Ramos (cell line): ENCODE measurements around the gene ARHGEF4.

ENCODE experiments used
- in situ Hi-C: fragments of 300-500 bp; cut with MboI; formaldehyde crosslinking; loops from one replicate; pipeline ENCODE4 v1.14.3; 2022; ENCODE audit warnings: low sequenced_read_pairs; ENCODE audit not compliant: unreplicated experiment

The ARHGEF4 gene

DNA sequence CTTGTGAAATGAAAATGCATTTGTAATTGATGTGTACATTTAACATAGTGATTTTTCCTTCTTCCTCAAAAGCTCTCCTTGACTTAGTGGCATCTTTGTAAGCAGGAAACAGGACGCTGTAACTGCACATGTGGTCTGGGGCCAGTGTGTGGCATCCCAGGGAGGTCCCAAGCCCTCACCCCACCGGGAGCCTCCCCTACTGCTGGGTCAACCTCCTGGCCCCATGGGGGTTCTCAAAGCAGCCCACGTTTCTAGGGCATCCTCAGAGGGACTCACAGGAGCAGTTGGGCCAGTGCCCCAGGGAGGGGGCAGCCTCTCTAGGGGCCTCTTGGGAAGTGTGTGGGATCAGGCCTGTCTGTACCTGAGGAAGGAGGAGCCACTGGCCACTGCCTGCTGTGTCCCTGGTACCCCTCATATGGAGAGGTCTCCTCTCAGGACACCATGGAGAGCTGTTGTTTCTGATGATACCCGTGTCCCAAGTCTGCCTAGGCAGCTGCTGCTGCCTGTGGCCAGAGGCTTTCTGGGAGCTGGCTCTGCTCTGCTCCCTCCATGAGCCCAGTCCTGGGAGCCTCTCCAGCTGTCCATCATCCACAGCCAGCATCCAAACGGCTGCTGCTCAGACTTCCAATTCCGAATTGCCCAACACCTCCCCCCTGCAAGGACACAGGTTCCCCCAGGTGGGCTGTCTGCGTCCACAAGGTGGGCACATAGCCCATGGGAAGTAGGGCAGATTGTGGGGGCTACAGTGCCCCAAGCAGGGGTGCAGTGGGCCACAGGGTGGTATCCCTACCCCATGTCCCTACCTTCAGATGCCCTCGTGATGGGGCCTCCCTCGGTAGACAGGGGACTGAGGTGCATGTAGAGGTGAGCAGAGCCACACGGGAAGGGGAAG, 13.4 kb downstream of the ARHGEF4 start:
- in situ Hi-C loops = no loop called here

GRCh38 chr2:130850788-130851623, 14.3 kb downstream of the ARHGEF4 start:
- in situ Hi-C loops = no loop called here

GRCh38 chr2:130851624-130852382, 15.1 kb downstream of the ARHGEF4 start:
- in situ Hi-C loops = no loop called here

DNA sequence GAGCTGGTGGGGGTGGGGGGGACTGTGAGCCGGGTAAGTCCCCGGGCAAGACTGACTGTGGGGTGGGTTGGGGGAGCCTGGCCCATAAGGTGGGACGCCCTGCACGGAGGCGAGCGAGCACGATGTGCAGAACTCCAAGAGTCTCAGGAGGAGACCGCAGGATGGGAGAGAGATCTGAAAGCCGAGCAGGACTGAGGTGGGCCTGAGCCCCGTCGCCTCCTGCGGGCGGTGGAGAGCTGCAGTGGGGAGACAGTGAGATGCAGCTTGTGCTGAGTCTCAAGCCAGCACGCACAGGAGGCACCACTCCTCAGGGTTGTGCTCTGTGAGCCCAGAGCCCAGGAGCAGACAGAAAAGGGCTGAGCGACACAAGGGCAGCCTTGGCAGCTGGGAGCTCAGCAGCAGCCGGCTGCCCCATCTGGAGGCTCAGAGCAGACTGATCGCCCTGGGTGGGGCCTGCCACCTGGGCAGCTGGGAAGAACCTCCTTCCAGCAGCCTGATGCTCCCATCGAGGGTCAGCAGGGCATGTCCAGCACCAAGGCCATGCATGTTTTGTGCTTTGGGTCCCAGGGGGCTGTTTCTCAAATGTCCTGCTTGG, 15.9 kb downstream of the ARHGEF4 start:
- in situ Hi-C loops = no loop called here

- in situ Hi-C loops = no loop called here
Observed at GRCh38 chr2:130853391-130853790, 16.7 kb downstream of the ARHGEF4 start.

GRCh38 chr2:130854301-130854700, 17.6 kb downstream of the ARHGEF4 start:
- in situ Hi-C loops = no loop called here

DNA sequence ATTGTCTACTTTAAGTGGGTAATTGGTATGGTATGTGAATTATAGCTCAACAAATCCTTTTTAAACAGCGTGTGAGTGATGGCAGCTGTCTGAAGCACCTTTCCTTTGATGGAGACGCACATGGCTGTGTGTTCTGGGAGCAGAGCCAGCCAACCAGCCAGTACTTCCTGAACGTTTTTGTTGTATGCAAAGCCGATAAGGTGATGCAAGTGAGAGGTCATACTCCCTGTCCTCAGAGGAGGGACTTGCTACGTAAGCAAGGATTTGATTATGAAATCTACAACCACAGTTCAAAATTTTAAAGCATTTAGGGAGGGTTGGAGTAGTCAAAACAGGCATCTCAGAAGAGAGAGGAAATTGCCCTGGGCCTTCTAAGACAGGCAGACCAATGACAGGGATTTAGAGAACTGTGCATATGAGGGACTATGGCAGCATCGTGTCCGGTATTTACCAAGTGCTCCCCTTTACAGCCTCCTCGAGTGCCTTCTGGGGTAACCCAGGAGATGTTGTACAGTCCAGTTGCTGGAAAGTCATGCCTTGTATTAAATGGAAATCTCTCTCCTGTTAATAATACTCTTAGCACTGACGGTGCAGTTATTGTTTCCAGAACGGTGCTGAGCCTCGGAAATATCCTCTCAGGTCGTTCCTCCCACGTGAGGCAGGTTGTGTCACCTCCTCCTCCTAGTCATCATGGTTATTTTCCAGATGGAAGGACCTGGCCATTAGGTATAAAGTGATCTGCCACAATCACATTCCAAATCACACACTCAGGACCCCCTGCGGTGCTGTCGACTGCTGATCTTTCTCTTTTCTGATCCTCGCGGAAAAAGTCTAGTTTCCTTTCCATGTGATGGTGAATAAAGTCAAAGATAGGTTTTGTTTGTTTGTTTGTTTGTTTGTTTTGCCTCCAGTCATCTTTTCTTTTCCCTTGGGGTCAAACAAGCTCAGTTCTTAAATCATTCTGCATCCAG, 28.4 kb downstream of the ARHGEF4 start:
- in situ Hi-C loops = no loop called here

DNA sequence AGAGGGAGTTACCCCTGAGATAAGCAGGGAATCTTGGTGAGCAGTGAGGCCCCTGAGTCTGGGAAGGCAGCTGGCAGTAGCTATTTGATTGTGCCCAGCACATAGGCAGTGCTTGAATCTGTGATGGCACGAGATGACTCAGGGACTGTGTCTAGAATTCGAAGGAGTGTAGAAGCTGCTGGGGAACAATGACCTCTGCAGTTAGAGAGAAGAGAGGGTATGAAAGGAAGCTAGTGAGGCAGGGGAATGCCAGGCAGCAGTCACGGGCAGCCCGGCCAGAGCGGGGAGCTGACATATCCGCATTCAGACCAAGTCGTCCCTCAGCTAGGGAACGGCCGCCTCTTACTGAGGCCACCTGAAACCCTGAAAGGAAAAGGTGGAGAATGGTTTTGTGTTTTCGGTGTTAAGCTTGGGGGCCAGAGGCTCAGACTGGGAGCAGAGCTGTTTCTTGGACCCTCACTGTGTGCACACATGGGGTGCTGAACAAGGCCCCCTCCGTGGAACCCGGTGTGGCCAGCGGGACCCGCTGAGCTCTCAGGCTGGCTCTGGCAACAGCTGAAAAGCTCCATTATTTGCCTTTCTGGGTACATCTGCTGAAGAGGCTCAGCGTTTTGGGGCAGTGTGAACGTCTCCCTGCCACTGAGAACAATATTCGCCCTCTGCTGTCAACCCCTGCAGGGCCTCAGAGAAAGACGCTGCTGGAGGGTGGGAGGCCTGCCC, 32.9 kb downstream of the ARHGEF4 start:
- in situ Hi-C loops = no loop called here

- in situ Hi-C loops = no loop called here
Observed at GRCh38 chr2:130870161-130870485, 33.4 kb downstream of the ARHGEF4 start.

DNA sequence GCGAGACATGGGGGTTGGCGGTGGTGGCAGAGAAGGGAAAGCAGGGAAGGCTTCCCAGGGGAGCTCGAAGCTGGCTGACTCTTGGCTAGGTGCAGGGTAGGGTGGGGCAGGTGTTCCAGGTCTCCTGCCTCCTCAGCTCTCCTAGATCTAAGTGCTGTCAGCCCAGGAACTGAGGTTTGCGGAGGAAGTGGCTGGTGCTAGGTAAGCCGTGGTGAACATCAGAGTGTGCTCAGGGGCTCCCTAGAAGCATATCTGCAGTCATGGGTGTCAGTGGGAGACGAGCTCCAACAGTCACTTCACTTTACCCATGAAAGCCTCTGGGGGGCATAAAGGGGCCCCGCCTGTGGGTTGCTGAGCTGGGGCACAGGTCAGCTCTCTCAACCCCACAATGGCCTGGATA, 34.1 kb downstream of the ARHGEF4 start:
- in situ Hi-C loops = no loop called here

GRCh38 chr2:130871843-130872740, 35.4 kb downstream of the ARHGEF4 start:
- in situ Hi-C loops = no loop called here

GRCh38 chr2:130872741-130873125, 36.0 kb downstream of the ARHGEF4 start:
- in situ Hi-C loops = no loop called here

DNA sequence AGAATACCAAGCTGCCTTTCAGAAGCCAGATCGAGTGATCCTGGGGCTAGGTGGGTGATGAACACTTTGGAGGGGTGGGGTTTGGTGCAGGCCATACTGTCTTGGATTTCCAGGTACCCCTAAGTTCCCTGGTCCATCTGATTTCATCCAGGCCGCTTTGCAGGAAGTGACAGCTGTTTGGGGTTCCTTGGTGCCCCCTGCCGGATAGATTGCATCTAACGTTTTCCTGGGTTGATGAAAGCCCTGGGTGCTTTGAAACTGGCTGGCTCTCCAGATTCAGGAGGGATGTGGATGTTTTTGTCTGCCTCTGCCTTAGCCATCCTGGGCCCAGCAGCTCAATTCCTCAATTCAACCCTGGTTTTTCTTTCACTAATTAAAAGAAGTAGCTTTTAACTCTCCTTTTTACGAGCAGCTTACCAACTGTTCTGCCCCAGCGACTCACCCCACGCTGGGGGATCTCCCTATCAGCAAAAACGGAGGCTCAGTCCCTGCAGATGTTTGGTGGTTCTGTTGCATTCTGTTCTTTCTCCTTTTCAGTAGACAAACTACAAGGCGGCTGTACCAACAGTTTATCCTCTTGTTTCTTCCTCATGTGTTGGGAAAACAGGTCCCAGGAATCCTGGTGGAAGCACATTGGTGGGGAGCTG, 37.1 kb downstream of the ARHGEF4 start:
- in situ Hi-C loops = no loop called here

DNA sequence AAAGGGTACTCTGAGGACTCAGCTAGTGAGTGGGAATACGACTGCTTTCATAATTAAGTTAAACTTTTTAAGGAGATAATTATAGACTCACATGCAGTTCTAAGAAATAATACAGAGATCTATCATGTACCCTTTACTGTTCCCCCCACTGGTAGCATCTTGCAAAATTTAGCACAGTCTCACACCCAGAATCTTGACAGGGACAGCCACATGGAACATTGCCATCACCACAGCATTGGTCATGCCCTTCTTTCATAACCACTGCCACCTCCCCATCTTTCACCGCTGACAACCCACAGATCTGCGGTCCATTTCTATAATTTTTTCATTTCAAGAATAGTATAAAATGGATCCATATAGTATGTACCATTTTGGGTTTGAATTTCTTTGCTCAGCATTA, 37.8 kb downstream of the ARHGEF4 start:
- in situ Hi-C loops = no loop called here

- in situ Hi-C loops = no loop called here
Observed at GRCh38 chr2:130875935-130876334, 39.2 kb downstream of the ARHGEF4 start.

- in situ Hi-C loops = no loop called here
Observed at GRCh38 chr2:130877258-130877657, 40.5 kb downstream of the ARHGEF4 start.

GRCh38 chr2:130878316-130878715, 41.6 kb downstream of the ARHGEF4 start:
- in situ Hi-C loops = no loop called here
